Stimulated activated CD4-positive, alpha-beta T cell treated with anti-CD3 and anti-CD28 coated beads, Interleukin-2, amount 100 ng/mL, for 24 hours (primary cell): ENCODE results near the gene C1QTNF4.
A peak's percentile ranks its signal among the peaks of the same experiment; 100 is the strongest.
"Not testable (repeated sequence)": the region's sequence is repeated elsewhere in the genome, so short reads cannot be mapped to it uniquely, and the experiment has no call there.

Experiments
- DNase-seq, 2 donors: peaks; one replicate each; pipeline ENCODE4 v3.0.0-alpha.2; 2020

C1QTNF4 gene

DNA sequence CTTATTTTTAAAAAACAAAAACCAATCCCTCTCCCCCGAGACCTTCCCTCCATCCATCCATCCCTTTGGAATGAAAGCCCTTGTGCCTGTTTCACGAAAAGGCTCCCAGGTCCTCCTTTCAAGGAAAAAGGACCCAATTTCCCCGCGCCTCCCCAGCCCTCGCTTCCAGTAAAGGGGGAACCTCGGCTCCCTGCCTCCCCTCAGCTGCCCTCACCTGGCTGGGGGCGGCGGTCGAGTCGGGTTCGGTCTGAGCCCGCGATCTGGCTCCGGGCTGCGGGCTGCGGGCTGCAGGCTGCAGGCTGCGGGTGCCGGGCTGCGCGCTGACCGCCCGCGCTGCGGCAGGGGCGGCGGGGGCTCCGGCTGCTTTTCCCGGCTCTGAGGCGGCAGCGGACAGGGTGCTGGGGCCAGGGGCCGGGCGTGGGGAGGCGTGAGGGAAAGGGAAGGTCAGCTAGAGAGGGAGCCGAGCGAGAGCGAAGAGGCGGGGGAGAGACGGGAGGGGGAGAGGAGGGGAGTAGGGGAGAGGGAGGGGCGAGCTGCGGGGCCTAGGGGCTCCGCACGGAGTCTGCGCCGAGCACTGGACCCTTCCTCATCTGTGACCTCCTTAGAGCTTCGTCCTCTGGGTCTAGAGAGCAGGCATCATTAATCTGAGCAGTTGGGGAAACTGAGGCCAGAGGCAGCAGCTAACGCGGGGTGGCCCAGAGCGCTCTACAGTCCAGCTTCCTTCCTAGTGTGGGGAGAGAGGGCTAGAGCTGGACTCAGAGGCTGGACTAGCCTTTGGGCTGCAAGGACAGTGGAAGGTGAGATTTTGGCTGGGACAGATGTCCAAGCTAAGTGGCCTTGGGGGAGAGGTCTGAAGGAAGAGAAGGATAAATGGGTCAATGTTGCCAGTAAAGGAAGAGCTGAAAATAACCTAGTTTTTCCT lies at the start of gene C1QTNF4:
Gene C1QTNF4, minus strand, starts transcription at position 478 of the 922 bp plus-strand sequence. CDS start 3,601 bp downstream, outside the sequence.
- no peak for DNase-seq

DNA sequence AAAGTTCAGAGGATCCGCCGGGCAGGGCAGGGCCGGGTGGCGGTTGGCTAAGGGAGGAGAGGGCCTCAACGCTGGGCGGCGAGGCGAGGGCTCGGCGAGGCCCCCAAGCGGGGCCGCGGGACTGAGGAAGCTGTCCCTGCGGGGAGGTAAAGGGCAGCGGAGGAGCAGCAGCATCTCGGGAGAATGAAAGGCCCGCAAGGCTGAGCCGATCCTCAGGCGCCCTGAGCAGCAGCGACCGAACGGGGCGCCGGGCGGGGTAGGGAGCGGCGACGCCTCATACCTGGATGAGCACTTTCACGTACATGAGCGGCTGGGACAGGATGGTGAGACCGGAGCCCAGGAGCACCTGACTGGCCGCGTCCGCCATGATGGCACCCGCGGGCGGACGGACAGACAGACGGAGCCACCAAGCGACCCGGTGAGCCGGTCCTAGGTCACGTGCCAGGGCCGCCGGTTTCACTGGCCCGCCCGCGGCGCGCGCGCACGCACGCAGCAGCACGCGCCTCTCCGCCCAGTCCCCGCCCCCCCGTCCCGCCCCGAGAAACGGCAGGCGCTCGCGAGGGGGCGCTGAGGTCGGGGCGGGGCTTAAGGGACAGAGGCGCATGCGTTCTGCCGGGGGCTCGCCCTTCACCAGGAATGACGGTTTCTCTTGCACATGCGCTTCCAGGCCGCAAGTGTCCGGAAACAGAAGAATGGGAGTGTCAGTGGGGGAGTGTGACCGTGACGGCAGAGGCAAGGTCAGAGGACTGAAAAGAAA lies 48.1 kb upstream of the C1QTNF4 start, which contains the start of gene MTCH2:
Gene MTCH2, minus strand, starts transcription at position 461 of the 757 bp plus-strand sequence. Its CDS starts 94 bp downstream, at position 367.
- peak; percentile 96 for DNase-seq

DNA sequence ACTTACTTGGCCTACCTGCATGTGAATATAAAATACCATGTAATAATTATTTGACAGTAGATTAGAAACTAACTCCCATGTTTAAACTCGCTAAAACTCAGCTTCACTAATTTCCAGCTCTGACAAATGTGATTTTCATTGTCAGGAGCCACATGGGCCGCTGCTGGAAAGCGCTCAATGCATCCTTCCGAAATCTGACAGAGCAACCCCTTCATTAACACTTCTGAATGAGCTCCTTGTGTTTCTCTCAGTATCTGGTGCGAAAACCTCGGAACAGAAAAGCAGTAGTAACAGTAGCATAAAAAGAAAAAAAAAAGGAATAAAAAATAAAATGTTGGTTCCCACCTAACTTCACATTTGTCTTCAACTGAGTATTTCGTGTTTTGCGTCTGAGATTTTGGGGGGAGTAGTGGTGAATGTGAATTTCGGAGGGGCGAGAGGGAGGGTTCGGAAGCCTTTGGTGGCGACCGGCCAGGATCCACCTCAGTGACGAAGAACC lies 47.4 kb upstream of the C1QTNF4 start:
- no peak for DNase-seq

DNA sequence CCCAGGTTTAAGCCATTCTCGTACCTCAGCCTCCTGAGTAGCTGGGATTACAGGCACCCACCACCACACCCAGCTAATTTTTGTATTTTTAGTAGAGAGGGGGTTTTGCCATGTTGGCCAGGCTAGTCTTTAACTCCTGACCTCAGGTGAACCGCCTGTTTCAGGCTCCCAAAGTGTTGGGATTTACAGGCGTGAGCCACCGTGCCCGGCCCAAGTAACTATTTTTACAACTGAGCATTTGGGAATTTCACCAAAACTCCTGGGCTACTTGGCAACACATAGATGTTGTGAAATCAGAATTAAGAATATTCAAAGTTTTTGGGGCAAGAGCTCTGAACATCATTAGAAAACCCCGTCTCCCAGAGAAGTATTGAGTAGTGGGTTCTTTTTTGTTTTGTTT lies 46.3 kb upstream of the C1QTNF4 start:
- DNase-seq, result not testable (repeated sequence)

DNA sequence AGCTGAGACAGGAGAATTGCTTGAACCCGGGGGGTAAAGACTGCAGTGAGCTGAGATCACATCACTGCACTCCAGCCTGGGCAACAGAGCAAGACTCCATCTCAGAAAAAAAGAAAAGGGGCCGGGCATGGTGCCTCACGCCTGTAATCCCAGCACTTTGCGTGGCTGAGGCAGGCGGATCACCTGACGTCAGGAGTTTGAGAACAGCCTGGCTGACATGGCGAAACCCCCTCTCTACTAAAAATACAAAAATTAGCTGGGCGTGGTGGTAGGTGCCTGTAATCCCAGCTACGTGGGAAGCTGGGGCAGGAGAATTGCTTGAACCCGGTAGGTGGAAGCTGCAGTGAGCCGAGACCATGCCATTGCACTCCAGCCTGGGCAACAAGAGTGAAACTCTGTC lies 42.1 kb upstream of the C1QTNF4 start:
- DNase-seq, result not testable (repeated sequence)

DNA sequence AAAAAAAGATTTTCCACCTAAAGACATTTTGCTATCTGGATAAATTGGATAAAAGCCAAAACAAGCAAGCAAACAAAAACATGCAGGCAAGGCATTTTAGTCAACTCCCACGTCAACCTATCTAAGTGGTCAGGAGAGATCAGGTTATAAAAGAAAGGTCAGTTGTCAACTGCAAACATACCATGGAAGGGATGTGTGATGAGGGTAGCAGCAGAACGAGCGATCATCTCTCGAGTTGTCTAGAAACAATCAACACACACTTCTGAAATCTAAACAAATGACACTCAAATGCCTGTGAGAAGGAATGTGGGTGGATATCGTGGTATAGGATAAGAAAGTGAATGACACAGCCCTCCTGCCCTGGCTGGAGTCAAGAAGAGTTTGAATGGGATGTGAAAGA lies 37.3 kb upstream of the C1QTNF4 start:
- no peak for DNase-seq

DNA sequence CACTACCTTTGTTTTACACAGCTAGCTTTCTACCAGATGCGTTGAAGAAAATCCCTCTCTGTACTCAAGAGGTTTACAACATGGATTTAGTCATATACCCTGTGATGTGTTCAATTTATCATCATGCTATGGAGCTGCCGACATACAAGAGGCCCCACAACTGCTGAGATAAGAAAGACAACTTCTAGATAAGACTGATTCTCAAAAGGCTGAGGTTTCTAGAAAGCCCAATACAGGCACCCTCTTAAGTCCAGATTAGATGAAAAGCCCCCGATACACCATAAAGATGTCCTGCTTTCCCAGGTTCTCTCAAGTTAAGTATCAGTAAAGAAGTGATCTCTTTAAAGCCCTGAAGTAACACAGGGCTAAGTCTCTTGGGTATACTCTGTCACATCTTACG lies 33.8 kb upstream of the C1QTNF4 start:
- no peak for DNase-seq

DNA sequence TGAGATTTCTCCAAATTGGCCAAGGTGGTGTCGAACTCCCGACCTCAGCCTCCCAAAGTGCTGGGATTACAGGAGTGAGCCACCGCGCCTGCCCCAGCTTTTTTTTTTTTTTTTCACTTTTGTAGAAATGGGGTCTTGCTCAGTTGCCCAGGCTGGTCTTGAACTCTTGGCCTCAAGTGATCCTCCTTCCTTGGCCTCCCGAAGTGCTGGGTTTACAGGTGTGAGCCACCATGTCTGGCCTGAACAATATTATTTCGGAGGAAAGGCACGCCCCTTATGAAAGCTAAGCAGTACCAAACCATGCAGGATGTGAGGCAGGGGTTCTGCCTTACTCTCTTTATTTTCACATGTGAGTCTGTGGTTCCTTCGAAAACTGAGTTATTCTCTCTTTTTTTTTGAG lies 32.0 kb upstream of the C1QTNF4 start:
- no peak for DNase-seq

DNA sequence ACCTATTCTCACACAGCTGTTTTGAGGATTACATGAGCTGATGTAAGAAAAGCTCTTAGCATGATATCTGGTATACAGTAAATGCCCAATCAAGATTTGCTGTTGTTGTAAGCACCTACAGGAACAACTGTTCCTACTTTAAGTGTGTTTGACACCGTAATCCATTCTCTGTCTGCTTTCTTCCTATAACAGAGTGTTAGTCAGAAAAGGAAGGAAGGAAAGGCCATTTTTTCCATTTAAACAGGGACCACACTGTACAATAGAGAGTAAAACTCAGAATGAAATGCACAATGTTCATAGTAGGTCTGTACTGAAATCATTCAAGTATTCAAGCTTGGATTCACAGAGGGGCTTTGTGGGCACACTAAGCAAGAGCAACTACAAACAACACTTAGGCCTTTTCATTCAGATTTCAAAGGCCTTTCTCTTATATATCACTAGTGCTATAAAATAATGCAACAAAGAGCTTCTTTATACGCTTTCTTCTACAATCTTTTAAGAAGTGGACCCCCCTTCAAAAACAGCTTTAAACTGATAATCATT lies 26.7 kb upstream of the C1QTNF4 start:
- no peak for DNase-seq

DNA sequence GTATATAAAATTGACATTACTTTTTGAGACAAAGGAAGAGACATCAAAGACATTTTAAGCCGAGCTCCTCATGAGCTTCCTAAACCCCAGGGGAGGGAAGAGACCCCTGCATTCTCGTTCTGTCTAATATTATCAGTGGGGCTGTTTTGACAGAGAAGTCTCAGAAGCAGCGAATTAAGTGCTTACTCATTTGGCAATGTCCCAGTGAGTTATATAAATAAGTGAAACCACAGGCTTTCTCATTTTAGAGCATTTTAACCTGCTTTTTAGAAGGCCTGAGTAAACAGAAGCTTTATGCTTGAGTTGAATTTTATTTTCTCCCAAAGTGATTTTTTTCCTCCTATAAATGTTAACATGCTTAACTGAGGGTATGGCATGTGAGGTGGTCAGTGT lies 23.2 kb upstream of the C1QTNF4 start:
- no peak for DNase-seq

DNA sequence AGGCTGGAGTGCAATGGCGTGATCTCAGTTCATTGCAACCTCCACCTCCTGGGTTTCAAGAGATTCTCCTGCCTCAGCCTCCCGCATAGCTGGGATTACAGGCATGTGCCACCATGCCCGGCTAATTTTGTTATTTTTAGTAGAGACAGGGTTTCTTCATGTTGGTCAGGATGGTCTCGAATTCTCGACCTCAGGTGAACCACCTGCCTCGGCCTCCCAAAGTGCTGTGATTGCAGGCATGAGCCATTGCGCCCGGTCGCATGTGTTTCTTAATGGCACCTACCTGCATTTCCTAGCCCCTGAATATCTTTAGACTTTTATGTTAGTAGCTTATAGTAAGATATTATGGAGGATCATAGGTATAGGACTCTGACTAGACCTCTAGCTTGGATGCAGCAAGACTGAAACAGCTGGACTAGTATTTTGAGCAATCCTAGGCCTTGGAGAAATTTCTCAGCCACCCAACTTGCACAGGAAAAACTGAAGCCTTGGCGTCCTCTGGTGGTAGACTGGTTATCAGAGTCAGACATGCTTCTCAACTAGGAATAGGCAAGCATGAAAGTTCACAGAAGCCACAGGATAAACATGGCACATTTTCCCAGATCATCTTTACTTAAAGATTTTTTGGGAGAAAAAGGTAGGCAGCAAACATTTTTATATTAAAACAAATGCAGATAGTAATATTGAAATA lies 22.7 kb upstream of the C1QTNF4 start:
- no peak for DNase-seq

DNA sequence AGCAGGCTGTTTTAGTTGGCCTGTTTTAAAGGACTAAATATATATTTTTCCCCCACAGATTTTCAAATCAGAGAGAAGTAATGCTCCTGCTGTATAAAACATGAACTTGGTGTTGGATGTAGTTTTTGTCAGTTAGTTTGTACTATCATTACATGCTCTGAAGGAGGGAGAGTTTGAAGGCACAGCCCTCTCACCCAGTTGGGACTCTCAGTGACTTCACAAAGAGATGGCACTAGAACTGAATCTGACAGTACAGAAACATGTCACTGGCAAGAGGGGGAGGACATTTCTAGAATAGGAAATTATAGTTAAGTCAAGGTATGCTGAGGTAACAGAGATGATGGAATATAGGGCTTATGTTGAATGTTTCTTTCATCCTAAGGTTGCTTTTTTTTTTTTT lies 21.0 kb upstream of the C1QTNF4 start:
- no peak for DNase-seq

DNA sequence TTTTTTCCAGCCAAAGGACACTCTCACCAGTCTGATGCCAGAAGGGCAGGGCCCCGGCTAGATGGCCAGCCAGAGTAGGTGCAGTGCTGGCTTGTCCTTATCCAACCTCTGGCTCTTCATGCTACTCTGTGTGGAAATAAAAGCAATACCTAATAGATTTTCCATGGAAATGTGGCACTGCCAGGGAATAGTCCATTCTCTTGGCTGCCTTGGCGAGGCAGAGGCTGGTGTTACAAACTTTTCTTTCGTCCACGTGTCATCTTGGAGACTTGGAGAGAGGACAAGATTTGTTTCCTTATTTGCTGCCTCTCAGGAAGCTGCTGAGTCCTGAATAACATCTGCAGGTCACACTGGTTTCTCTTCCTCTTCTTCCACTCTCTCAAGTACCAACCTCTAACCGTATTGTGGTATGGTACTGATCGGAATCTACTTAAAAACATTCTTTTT lies 17.2 kb upstream of the C1QTNF4 start:
- DNase-seq, result no peak

DNA sequence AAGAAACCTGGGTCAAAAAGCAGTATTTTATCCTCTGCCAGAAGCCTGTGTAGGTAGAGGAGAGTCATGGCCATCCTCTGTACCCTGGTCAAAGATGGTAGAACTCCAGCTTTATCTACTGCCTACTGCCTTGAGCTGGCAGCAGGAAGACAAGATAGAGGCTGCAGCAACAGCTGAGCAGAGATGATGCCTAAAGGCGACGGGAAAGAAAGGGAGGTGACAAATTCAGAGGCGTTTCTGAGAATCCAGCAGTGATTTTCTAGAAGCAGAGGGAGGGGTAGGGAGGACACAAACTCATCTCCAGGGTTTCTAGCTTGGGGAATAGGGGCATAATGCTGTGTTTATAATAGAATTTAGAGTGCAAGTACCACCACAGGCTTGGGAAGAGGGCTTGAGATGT lies 15.5 kb upstream of the C1QTNF4 start:
- DNase-seq, result no peak

DNA sequence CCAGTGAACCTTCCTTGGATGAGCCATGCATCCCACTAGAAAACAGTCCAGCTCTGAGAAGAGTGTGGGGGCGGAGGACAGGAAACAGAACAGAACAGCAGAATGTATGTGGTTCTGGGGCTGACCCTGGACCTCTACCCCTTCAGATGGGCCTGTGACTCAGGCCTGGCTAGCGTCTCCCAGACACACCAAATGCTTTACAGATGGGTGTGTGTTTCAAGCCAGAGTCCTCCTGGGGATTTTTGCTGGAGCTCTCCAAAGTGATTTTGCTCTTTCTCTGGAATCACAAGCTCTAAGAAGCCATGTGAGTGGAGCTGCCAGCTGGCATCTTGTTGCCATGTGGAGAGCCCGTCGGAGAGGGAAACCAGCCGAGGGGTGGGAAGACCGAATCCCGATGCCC lies 13.2 kb upstream of the C1QTNF4 start:
- no peak for DNase-seq

DNA sequence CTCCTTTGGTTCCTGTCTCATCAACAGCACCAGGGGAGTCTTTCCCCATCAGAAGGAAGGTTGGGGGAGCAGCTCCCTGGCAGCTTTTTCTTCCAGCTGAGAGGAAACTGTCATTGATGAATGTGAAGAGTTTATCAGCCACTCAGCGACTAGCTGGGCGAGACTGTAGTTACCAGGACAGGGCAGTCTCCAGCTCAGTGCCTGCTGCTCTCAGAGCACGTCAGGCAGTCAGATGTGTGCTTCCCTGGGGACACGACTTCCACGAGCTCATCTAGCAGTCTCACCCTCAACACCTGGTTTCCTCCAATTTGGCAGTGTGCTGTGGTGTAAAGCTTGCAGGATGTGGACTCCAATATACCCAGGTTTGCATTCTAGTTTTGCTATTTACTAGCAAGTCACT lies 12.5 kb upstream of the C1QTNF4 start:
- no peak for DNase-seq

DNA sequence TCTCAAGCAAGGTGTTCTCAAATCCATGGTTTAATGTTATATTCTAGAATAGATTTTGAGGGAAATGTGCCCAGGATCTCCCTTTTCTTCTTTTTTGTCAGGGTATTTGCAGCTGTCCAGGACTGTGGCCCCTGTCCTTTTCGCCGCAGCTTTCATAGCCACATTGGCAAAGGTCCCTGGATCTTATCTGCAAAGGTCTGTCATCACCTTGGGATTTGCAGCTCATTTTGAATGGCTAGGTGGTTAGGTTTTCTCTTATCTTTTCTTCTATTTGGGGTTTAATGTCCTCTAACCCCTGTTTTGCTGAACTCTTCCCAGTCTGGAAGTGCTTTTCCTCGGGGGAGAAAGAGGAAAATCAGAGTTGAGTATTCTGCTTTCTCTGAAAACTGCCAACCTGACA lies 11.7 kb upstream of the C1QTNF4 start:
- no peak for DNase-seq

DNA sequence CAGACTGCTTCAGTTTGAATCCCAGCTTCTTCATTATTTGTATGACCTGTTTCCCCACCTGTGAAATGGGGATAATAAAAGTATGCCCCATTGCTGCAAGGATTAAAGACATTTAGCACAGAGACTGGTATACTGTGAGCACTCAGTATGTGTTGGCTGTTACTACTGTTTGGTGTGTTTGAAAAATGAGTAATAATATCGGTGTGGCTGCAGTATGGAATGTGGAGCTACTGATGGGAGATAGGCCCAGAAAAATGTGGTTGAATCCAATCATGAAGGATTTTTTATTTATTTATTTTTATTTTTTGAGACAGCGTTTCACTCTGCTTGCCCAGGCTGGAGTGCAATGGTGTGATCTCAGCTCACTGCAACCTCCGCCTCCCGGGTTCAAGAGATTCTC lies 9.1 kb upstream of the C1QTNF4 start:
- DNase-seq, result no peak

DNA sequence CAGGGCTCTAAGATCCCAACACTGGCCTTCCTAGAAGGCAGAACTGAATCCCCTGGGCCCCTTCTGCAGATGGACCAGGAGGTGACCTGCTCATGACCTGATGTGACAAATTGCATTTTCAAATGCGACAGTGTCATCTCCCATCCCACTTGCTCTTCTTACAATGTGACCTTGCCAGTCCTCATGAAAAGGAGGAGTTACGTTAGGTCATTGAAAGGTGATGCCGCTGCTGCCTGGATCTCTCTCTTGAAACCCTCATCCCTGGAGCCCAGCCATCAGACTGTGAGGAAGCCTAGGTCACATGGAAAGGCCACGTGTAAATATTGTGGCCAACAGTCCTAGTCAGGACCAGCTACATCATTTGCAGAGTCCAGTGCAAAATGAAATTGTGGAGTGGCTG lies 5.7 kb upstream of the C1QTNF4 start:
- DNase-seq, result no peak

DNA sequence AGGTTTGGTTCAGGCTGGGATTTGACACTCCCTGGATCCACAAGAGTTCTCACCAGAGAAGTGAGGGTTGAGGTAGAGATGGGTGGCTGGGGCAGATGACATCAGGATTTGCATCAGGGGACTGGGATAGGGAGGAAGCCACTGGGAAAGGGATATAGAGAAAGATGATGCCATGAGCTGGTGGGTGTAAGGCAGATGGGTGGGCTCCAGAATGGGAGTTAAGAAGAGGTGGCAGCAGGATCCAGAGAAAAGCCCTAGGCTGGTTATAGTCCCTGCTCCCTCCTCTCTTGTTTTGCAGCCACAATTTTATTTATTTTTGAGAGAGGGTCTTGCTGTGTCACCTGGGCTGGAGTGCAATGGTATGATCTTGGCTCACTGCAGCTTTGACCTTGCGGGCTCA lies 1.8 kb upstream of the C1QTNF4 start:
- DNase-seq, result no peak

DNA sequence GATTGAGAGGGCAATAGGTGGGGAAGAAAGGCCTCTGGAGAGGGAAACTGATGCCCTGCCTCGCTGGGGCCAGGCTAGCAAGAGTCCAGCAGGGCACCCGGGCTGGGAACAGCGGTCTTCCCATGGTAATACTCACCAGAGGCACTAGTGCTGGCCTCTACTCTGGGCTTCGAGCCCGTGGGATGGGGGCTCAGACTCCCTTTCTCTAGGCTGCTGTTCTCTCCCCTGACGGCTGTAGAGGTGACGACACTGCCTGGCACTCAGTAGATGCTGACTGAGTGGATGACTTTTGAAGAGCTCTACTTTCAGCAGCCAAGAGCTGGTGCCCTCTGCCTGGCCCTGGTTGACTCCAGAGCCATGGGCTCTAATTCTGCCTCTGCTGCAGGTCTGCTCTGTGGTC lies 818 bp upstream of the C1QTNF4 start:
- DNase-seq, result no peak

DNA sequence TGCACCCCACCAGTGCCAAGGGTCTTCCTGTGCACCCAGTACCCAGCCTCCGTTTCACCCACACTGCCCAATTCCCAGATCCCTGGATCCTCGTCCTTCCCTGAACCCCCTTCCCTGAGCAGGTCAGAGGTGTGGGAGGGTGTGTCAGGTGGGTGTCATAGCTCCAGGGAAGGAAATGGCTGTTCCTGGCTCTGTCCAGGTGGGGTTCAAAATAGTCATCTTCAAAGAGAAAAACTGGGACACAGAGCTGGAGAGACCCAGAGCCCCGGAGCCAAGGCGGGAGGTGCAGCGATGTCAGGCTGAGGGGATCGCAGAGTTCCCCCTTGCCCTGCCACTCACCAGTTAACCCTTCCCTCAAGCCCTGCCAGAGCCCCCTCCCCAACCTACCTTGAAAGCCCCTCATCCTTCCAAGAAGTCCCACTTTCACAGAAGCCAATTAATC lies 698 bp downstream of the C1QTNF4 start:
- DNase-seq, result no peak

DNA sequence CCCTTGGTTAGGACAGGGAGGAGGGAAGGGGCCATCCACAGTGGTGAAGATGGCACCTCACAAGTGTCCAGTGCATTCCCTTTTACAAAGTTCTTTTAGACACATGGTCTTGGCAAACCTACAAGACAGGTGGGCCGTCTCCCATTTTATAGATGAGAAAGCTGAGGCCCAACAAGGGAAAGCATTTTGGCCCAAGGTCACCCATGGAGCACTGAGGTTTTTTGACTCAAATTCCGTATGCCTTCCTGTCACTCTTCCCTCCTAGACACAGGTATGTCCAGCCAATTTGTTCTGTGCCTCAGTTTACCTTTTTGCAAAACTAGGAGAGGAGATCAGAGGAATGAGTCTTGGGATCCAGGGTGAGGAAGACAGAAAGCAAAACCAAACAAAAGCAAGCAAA lies 1.2 kb downstream of the C1QTNF4 start:
- DNase-seq, result no peak
